ENCODE data around the gene SOCS3. TPM values are rescaled to one million over a fixed set of nuclear protein-coding genes. Genes with fewer than 3 reads are reported as not detected.

SOCS3 gene
- polyA plus RNA-seq, 2 donors, result 6.6 to 20.1 TPM

Other genes with a start within 250 kb of the SOCS3 start
- gene TMC6, start 231.3 kb downstream of the SOCS3 start, polyA plus RNA-seq, result 10 to 100 TPM; 24.3 to 37.5 TPM
- 1 to 10 TPM; 2.1 to 6.1 TPM for gene TMC8, start 229.3 kb downstream of the SOCS3 start, polyA plus RNA-seq
- gene C17orf99, start 213.7 kb downstream of the SOCS3 start, polyA plus RNA-seq, result under 1 TPM; 0.12 to 0.27 TPM
- 10 to 100 TPM; 52.3 to 96.4 TPM for gene SYNGR2, start 191.5 kb downstream of the SOCS3 start, polyA plus RNA-seq
- gene TK1, start 173.0 kb downstream of the SOCS3 start, polyA plus RNA-seq, result 10 to 100 TPM; 16.9 to 37.4 TPM
- gene AFMID, start 172.7 kb downstream of the SOCS3 start, polyA plus RNA-seq, result 10 to 100 TPM; 18.4 to 20.7 TPM
- 10 to 100 TPM in 1 of 2 donors, 1 to 10 TPM in 1; 8.0 to 17.6 TPM for gene BIRC5, start 145.8 kb downstream of the SOCS3 start, polyA plus RNA-seq
- gene TMEM235, start 128.4 kb downstream of the SOCS3 start, polyA plus RNA-seq, result not detected
- 10 to 100 TPM; 13.9 to 14.2 TPM for gene PGS1, start 18.6 kb upstream of the SOCS3 start, polyA plus RNA-seq
- gene DNAH17, start 217.3 kb upstream of the SOCS3 start, polyA plus RNA-seq, result under 1 TPM; 0.02 to 0.11 TPM